WTC11 (cell line): ENCODE data around the gene INO80D. TPM values are rescaled to one million over a fixed set of nuclear protein-coding genes. Genes with fewer than 3 reads are reported as not detected.

Source experiments
- ATAC-seq: fragments of 200-7000 bp; cut with Tn5 transposase; 2 replicates; pipeline ENCODE4 v1.10.0; 2021; ENCODE audit warnings: mild to moderate bottlenecking, moderate library complexity
- CTCF ChIA-PET: fragments of 300-600 bp; sonication (Branson Sonifier 250); formaldehyde crosslinking; loops from one replicate; lab custom pipeline; 2021; ENCODE audit warnings: antibody characterized with exemption; lab: Charles Lee
- POLR2A ChIA-PET: fragments of 350-600 bp; sonication (Branson Sonifier 250); formaldehyde crosslinking; loops from one replicate; lab custom pipeline; 2021; ENCODE audit warnings: antibody characterized with exemption; lab: Charles Lee
- DNase-seq: peaks from one replicate; pipeline ENCODE4 v3.0.0; 2021; ENCODE audit warnings: low spot score
- H3K27ac Mint-ChIP-seq: 2 replicates; pipeline ENCODE4 v1.8.0; 2021; ENCODE audit warnings: mixed read lengths
- H3K27me3 Mint-ChIP-seq: 2 replicates; pipeline ENCODE4 v1.8.0; 2021; ENCODE audit warnings: low read depth, mild to moderate bottlenecking, moderate library complexity, mixed read lengths
- H3K36me3 Mint-ChIP-seq: 2 replicates; pipeline ENCODE4 v1.8.0; 2021; ENCODE audit warnings: mixed read lengths
- H3K4me1 Mint-ChIP-seq: 2 replicates; pipeline ENCODE4 v1.8.0; 2022; ENCODE audit warnings: mixed read lengths
- H3K4me3 Mint-ChIP-seq: 2 replicates; pipeline ENCODE4 v1.8.0; 2021; ENCODE audit warnings: mild to moderate bottlenecking, moderate library complexity, mixed read lengths
- H3K9me3 Mint-ChIP-seq: 2 replicates; pipeline ENCODE4 v1.8.0; 2021; ENCODE audit warnings: mixed read lengths
- CDX4 ChIP-seq: fragments of 250-450 bp; sonication (Bioruptor Pico); IDR thresholded peaks from 2 replicates; pipeline ENCODE4 v1.9.0; 2021; ENCODE audit warnings: moderate library complexity, mild to moderate bottlenecking, inconsistent platforms, borderline replicate concordance
- CTCF ChIP-seq: fragments of 200-600 bp; IDR thresholded peaks from 2 replicates; pipeline ENCODE4 v1.8.0; 2022; ENCODE audit warnings: antibody characterized with exemption
- E2F5 ChIP-seq: sonication (generic); formaldehyde crosslinking; IDR thresholded peaks from 2 replicates; pipeline ENCODE4 v1.8.1; 2022; ENCODE audit warnings: mild to moderate bottlenecking, moderate library complexity, missing genetic modification reagents
- ESRRA ChIP-seq: sonication (generic); formaldehyde crosslinking; IDR thresholded peaks from 2 replicates; pipeline ENCODE4 v1.8.1; 2022; ENCODE audit warnings: mild to moderate bottlenecking, missing genetic modification reagents, borderline replicate concordance
- ETV6 ChIP-seq: sonication (generic); formaldehyde crosslinking; IDR thresholded peaks from 2 replicates; pipeline ENCODE4 v1.8.1; 2022; ENCODE audit warnings: mild to moderate bottlenecking, missing genetic modification reagents
- FOXP4 ChIP-seq: sonication (generic); formaldehyde crosslinking; IDR thresholded peaks from 2 replicates; pipeline ENCODE4 v1.8.0; 2022; ENCODE audit warnings: mild to moderate bottlenecking, missing genetic modification reagents
- GRHL2 ChIP-seq: fragments of 250-450 bp; sonication (Bioruptor Pico); IDR thresholded peaks from 2 replicates; pipeline ENCODE4 v1.8.0; 2022; ENCODE audit warnings: mild to moderate bottlenecking, moderate library complexity; ENCODE audit not compliant: insufficient replicate concordance, severe bottlenecking
- IRF1 ChIP-seq: sonication (generic); formaldehyde crosslinking; IDR thresholded peaks from 2 replicates; pipeline ENCODE4 v1.8.0; 2023; ENCODE audit warnings: missing genetic modification reagents
- JUN ChIP-seq: sonication (generic); formaldehyde crosslinking; IDR thresholded peaks from 2 replicates; pipeline ENCODE4 v1.8.0; 2023; ENCODE audit warnings: mild to moderate bottlenecking, missing genetic modification reagents
- MLX ChIP-seq: sonication (generic); formaldehyde crosslinking; IDR thresholded peaks from 2 replicates; pipeline ENCODE4 v1.8.1; 2023; ENCODE audit warnings: mild to moderate bottlenecking, missing genetic modification reagents, moderate library complexity
- PRDM15 ChIP-seq: sonication (generic); formaldehyde crosslinking; IDR thresholded peaks from 2 replicates; pipeline ENCODE4 v1.8.0; 2022; ENCODE audit warnings: missing genetic modification reagents
- ZBTB43 ChIP-seq: sonication (generic); formaldehyde crosslinking; IDR thresholded peaks from 2 replicates; pipeline ENCODE4 v1.8.1; 2023; ENCODE audit warnings: mild to moderate bottlenecking, missing genetic modification reagents
- ZNF263 ChIP-seq: sonication (generic); formaldehyde crosslinking; IDR thresholded peaks from 2 replicates; pipeline ENCODE4 v1.8.1; 2022; ENCODE audit warnings: low read depth, mild to moderate bottlenecking, moderate library complexity, missing genetic modification reagents
- ZNF532 ChIP-seq: fragments of 250-450 bp; sonication (Bioruptor Pico); IDR thresholded peaks from 2 replicates; pipeline ENCODE4 v1.9.0; 2021; ENCODE audit warnings: mild to moderate bottlenecking, borderline replicate concordance
- total RNA-seq: library from RNA; stranded (reverse); gene quantifications from 3 replicates; pipeline ENCODE4 v1.2.3, GENCODE V29; 2021

Gene INO80D
- total RNA-seq, 1 experiment from 2014 or later, result 30.9 TPM

GRCh38 chr2:206105541-206105940, 19.6 kb upstream of the INO80D start:
- no peak overlapping the region for H3K4me3 Mint-ChIP-seq
- ATAC-seq, result no peak
- POLR2A ChIA-PET, result no interaction called here
- H3K27ac Mint-ChIP-seq, result no peak overlapping the region
- no peaks in the 10 kb centered on the region; the same call in 1 of the 2 replicates for H3K9me3 Mint-ChIP-seq
- H3K4me1 Mint-ChIP-seq, result no peaks in the 10 kb centered on the region
- TF ChIP-seq IRF1 (CRISPR knock-in tag), result no peak
- TF ChIP-seq FOXP4 (CRISPR knock-in tag), result no peak
- no peak for TF ChIP-seq ESRRA
- no peak for TF ChIP-seq JUN (CRISPR knock-in tag)
- no peak for TF ChIP-seq E2F5 (CRISPR knock-in tag)
- TF ChIP-seq MLX (CRISPR knock-in tag), result no peak
- no peak for TF ChIP-seq CDX4 (CRISPR knock-in tag)
- H3K36me3 Mint-ChIP-seq, result no peaks in the 10 kb centered on the region
- CTCF ChIA-PET, result interaction anchor here (1.1 kb wide), 1 partner anchor 101 kb away, joined by 4 read pairs; no protein-coding TSS in a partner anchor
- no peak for DNase-seq
- no peaks in the 10 kb centered on the region for H3K27me3 Mint-ChIP-seq

GRCh38 chr2:206105038-206105437, 19.1 kb upstream of the INO80D start:
- CTCF ChIA-PET, result no interaction called here
- Mint-ChIP-seq H3K36me3 (no peaks in the 10 kb centered on the region), H3K4me3 (no peak overlapping the region), H3K27me3 (no peaks in the 10 kb centered on the region), H3K9me3 (no peaks in the 10 kb centered on the region; the same call in 1 of the 2 replicates), H3K4me1 (no peaks in the 10 kb centered on the region), H3K27ac (no peak overlapping the region)
- POLR2A ChIA-PET, result no interaction called here
- ATAC-seq (no peak), DNase-seq (no peak)
- TF ChIP-seq CTCF (no peak), FOXP4 (CRISPR knock-in tag) (no peak), GRHL2 (CRISPR knock-in tag) (no peak), ETV6 (CRISPR knock-in tag) (no peak), PRDM15 (CRISPR knock-in tag) (no peak), ZNF532 (CRISPR knock-in tag) (no peak), ZBTB43 (no peak), ZNF263 (no peak)
